ENCODE measurements around the gene TAS2R31.

Gene TAS2R31

DNA sequence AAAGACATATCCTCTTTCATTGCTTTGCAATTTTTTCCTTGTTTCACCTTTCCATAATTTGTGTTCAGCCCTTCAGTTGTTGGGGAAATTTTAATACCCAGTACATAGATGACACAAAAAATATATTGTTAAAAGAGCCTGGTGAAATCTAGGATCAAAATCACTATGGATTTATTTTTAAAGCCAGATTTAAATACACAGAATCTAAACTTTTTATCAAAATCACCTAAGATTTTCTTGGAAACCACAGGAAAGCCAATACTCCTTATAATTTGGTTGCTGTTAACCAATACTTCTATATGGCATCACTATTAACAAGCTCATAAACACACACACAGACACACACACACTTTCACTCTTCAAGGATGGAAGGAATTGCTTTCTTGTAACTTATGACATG lies 33.0 kb downstream of the TAS2R31 start, which contains the start of gene TAS2R20:
TSS of gene TAS2R20 (minus strand) at position 101 of the 400 bp plus-strand sequence. CDS start 429 bp downstream, outside the sequence.
- DNase-seq (ENCODE audit: low spot score): no peak

DNA sequence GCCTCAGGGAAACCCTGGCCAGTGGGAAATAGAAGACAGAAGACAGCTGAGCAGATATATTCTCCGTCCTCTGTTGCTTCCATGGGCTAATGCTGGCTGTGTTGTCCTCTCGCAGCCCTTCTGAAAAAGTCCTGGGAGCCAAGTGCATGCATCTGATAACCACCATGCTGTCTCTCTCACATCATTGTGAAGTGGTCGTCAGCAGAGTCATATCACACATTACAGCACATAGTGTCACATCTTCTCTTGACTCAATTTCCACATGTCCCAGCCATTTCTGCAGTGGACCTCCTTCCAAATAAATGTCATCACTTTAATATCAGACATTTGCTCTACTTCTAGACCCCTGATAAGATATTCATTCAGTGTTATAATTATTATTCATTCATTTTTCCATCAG lies 36.9 kb downstream of the TAS2R31 start:
- DNase-seq (ENCODE audit: low spot score): no peak

DNA sequence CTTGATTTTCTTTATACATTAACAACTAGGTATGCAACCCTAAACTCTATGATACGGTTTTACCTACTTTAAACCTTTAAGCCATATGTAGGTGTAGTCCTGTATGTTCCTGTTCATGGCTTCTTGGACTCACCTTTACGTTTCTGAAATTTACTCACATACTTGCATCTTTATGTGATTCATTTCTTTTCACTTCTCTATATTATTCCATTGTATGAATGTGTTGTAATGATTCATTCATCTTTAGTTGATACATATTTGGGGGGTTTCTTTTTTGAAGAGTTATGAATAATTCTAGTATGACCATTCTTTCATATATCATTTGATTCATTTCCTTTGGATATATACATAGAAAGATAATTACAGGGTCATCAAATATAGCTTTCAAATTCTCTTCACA lies 42.1 kb downstream of the TAS2R31 start:
- DNase-seq (ENCODE audit: low spot score): no peak

DNA sequence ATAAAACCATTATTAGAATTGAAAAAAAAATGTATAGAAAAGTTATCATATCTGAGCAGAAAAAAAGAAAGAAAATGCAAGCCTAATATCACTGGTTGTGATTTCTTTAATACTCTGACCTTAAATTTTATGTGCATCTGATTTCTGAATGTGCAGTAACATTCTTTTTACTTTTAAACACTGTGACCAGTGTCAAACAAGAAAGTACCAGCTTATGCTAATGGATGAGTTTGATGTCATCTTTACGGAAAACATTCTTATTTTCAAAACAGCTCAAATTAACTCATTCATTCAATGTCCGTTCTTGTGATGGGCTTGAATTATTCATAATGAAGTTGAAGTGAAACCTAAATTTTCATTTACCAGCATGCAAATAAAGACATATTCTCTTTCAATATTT lies 44.4 kb downstream of the TAS2R31 start, which contains the start of gene TAS2R50:
TSS of gene TAS2R50 (minus strand) at position 101 of the 400 bp plus-strand sequence. CDS start at position 49, 52 bp downstream.
- DNase-seq (ENCODE audit: low spot score): no peak

DNA sequence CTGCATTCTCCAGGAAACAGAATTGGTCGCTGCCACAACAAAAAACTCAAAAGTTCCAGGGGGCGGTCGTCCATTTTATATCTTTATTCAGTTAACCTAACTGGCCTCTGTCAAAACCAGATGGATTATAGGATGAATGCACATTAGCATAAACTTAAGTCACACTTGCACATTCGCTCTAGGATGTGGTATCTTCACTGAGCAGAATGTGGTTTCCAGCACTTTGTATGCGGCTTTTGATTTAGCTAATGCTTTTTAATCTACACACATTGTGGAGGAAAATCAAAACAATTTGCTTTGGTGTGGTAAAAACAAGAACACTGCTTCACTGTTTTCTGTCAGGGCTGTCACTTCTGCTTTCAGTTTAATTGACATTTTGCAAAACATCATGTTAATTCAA lies 49.0 kb downstream of the TAS2R31 start:
- DNase-seq (ENCODE audit: low spot score): no peak

Measured in NAMALWA (cell line).